Activated T-cell treated with anti-CD3 and anti-CD28 coated beads, Interleukin-2, amount 50 U/mL, for 4 hours (primary cell): ENCODE results near the gene SRRM3. TPM values are rescaled to one million over a fixed set of nuclear protein-coding genes. Genes with fewer than 3 reads are reported as not detected.
"Not testable (repeated sequence)": the region's sequence is repeated elsewhere in the genome, so short reads cannot be mapped to it uniquely, and the experiment has no call there.

ENCODE experiments used
- ATAC-seq, 2 donors: fragments of 200-7000 bp; cut with Tn5 transposase; one replicate each; pipeline ENCODE4 v1.10.0; 2021
- DNase-seq: peaks from one replicate; pipeline ENCODE4 v3.0.0-alpha.2; 2020
- H3K27me3 Mint-ChIP-seq: one replicate; pipeline ENCODE4 v1.8.0; 2021; ENCODE audit warnings: low read depth, mixed read lengths
- H3K36me3 Mint-ChIP-seq: one replicate; pipeline ENCODE4 v1.8.0; 2022; ENCODE audit warnings: mixed read lengths; ENCODE audit not compliant: insufficient read depth
- H3K4me1 Mint-ChIP-seq: one replicate; pipeline ENCODE4 v1.8.0; 2021; ENCODE audit warnings: low read depth, mixed read lengths
- H3K4me3 Mint-ChIP-seq: one replicate; pipeline ENCODE4 v1.8.0; 2021; ENCODE audit warnings: mild to moderate bottlenecking, moderate library complexity, mixed read lengths
- H3K9me3 Mint-ChIP-seq: one replicate; pipeline ENCODE4 v1.8.0; 2021; ENCODE audit warnings: mixed read lengths
- total RNA-seq, 3 donors: library from RNA; stranded (reverse); gene quantifications; one replicate each; pipeline ENCODE4 v1.2.1, GENCODE V29; 2021

SRRM3 gene, protein sequence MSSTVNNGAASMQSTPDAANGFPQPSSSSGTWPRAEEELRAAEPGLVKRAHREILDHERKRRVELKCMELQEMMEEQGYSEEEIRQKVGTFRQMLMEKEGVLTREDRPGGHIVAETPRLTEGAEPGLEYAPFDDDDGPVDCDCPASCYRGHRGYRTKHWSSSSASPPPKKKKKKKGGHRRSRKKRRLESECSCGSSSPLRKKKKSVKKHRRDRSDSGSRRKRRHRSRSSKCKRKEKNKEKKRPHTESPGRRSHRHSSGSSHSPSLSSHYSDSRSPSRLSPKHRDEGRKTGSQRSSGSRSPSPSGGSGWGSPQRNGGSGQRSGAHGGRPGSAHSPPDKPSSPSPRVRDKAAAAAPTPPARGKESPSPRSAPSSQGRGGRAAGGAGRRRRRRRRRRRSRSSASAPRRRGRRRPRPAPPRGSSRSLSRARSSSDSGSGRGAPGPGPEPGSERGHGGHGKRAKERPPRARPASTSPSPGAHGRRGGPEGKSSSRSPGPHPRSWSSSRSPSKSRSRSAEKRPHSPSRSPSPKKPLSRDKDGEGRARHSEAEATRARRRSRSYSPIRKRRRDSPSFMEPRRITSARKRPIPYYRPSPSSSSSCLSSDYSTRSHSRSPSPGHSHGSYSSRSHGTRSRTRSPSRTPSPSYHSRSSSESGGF
- under 1 TPM in 1 of 3 donors, not detected in 2; 0.10 TPM for total RNA-seq

DNA sequence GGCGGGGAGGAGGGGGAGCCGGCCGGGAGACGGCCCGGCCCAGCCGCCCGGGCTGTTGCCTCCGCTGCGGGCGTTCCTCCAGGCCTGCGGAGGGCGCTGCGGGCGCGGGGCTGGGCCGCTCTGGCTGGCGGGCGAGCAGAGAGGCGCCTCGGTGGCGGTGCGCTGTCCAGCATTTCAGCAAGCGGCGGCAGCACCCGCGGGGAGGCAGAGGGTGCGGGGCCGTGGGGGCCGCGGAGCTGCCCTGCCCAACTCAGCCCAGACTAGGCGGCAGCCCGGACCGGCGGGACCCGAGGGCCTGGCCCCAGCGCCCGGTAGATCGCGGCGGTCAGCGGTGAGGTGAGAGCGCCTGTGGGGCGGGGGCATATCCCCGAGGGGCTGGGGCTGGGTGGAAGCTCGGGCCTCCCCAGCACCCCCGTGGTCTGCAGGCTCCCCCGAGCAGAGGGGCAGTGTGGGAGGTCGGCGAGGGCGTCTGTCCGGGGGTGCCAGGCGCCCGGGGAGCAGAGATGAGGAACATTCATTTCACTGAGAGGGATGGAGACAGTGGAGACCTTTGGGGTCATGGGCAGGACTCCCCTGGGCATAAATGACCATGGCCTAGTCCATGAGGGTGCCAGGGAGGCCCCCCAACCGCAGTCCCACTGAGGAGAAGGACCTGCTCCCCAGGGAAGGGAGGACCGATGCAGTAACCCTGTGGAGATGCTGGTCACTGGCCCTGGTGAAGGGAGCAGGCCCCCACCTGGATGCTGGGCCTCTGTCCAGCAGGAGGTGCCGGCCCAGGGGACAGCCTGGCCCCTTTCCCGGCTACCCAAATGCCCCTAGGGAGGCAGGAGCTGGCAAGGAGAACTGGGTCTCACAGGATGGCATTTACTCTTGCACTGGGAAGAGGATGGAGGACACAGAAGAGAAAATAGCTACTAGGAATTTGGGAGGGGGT is at the start of gene SRRM3:
Gene SRRM3, plus strand, starts transcription at position 165 of the 934 bp plus-strand sequence. CDS start 33,171 bp downstream, outside the sequence.
- no peaks in the 10 kb centered on the region for H3K4me1 Mint-ChIP-seq
- H3K27me3 Mint-ChIP-seq = peaks cover 32% of the 10 kb centered on the region
- no peak within 1 kb of the TSS for H3K4me3 Mint-ChIP-seq
- H3K9me3 Mint-ChIP-seq = no peaks in the 10 kb centered on the region
- ATAC-seq = peak; percentile 97 to 98
- H3K36me3 Mint-ChIP-seq = no peaks in the 10 kb centered on the region
- peak; percentile 77 for DNase-seq

DNA sequence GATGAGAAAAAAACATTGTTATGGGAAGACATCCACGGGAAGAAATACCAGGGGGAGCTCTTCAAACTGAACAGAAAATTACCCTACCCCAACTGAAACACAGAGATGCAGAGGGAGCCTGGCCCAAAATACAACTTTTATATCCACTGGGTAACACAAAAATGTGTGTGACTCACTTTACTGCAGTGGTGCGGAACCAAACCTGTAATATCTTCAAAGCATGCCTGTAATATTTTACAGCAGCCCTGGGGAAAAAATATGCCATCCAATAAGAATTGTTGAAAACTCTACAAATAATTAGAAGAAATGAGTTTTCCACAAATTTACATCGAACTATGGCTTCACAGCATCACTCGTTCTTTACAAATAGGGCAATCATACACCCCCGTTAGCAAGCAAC is 49.8 kb upstream of the SRRM3 start:
- no peak for DNase-seq
- no peak for ATAC-seq
- H3K27me3 Mint-ChIP-seq = no peaks in the 10 kb centered on the region
- H3K9me3 Mint-ChIP-seq = no peaks in the 10 kb centered on the region
- H3K36me3 Mint-ChIP-seq = no peaks in the 10 kb centered on the region
- peaks cover 35% of the 10 kb centered on the region for H3K4me1 Mint-ChIP-seq
- no peak overlapping the region for H3K4me3 Mint-ChIP-seq

DNA sequence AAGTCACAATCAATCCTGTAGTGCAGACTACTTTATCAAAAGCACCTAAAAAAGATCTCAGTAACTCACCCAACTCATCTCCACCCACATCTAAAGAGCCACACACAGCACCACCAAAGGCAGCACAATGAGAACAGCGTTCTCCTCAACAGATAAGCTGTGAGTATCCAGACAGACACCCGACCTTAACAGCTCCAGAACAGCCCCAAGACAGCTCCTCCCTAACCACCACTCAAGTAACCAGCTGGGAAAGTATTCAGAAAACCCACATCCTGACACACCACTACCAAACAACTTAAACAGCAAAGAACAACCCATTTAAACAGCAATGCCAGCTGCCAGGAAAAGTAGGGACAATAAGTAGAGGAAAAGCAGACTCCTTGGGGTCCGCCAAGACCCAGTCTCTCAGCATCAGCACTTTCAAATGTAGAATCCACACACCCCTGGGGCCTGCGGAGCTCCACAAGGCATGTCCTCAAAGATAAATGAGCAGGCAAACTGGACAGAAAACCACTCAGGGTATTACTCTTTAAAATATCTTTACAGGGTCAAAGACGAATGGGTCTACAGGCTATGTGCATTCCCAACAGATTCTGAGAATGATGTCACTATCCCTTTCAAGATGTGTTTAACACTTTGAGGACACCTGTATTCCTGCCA is 48.0 kb upstream of the SRRM3 start:
- peak in 1 of 2 donors; percentile 48 for ATAC-seq
- not testable (repeated sequence) for H3K4me3 Mint-ChIP-seq, H3K9me3 Mint-ChIP-seq, H3K36me3 Mint-ChIP-seq, H3K27me3 Mint-ChIP-seq, DNase-seq
- H3K4me1 Mint-ChIP-seq = peaks cover 37% of the 10 kb centered on the region

DNA sequence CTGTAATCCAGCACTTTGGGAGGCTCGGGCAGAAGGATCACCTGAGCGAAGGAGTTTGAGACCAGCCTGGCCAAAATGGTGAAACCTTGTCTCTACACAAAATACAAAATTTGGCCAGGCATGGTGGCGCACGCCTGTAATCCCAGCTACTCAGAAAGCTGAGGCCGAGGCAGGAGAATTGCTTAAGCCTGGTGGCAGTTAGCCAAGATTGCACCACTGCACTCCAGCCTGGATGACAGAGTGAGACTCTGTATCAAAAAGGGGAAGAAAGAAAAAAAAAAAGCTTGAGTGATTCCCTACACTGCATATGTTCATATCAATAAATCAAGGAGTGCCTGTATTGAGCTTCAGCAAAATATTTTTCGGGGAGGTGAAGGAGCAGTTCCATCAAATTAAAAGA is 45.8 kb upstream of the SRRM3 start:
- Mint-ChIP-seq H3K36me3 (no peaks in the 10 kb centered on the region), H3K9me3 (no peaks in the 10 kb centered on the region), H3K4me3 (no peak overlapping the region), H3K27me3 (no peaks in the 10 kb centered on the region), H3K4me1 (peaks cover 31% of the 10 kb centered on the region)
- no peak for ATAC-seq
- DNase-seq = no peak

DNA sequence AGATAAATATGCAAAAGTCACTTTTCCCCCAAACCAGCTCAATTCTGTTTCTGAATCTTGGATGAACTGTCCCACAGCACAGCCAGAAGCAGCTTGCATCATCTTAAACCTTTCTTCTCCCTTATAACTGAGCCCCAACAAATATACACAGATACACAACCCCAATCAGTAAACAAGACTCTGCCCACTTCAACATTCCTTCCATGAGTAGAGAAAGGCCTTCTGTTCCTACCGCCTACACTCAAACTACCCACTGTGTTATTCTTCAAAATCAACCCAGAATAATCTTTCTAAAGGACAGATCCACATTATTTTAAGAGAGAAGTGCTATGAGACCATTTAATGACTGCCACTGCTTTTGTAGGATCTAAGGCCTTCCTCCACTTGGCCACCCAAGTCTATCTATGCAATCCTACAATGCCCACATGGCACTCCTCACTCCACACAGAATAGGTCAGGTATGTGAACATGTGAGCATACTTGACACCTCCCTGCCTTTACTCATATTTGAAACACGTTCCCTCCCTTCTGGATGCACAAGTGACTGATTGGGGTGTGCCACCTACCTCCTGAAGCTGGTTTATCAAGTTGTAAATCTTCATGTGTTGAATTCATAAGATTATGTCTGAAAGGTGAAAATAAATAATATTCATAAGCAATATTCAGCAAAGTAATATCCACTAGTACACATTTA is 44.6 kb upstream of the SRRM3 start:
- not testable (repeated sequence) for H3K4me3 Mint-ChIP-seq, H3K27me3 Mint-ChIP-seq, H3K9me3 Mint-ChIP-seq, ATAC-seq, H3K36me3 Mint-ChIP-seq, DNase-seq
- H3K4me1 Mint-ChIP-seq = peaks cover 23% of the 10 kb centered on the region

DNA sequence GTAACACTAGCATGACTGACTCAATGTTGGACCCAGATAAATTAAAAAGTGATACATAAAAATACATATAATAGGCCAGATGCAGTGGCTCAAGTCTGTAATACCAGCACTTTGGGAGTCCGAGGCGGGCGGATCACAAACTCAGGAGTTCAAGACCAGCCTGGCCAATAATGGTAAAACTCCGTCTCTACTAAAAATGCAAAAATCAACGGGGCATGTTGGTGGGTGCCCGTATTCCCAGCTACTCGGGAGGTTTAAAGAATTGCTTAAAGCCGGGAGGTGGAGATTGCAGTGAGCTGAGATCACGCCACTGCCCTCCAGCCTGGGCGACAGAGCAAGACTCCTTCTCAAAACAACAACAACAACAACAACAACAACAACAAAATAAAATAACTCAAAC is 43.3 kb upstream of the SRRM3 start:
- peaks cover 14% of the 10 kb centered on the region for H3K4me1 Mint-ChIP-seq
- H3K27me3 Mint-ChIP-seq = not testable (repeated sequence)

DNA sequence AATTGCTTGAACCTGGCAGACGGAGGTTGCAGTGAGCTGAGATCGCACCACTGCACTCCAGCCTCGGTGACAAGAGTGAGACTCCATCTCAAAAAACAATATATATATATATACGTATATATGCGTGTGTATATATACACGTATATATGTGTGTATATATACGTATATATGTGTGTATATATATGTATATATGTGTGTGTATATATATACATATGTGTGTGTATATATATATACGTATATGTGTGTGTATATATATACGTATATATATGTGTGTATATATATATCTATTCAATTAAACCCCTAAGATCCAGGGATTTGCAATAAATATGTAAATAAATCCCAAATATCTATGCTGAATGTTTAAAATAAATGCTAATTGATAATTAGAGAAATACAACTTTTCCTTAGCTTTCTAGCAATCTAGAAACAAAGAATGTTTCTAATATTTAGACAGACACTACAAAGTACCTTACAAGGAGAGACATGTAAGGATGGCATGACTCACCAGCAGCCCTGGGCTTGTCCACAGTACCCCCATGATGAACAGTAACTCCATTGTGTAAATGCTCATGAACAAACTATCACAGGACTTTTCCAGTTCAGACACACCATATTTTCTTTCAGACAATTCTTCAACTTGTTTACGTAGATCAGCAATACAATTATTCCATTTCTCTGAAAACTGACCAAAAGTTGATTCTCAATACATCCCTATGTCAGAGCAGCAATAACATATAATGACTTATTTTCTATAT is 39.1 kb upstream of the SRRM3 start:
- not testable (repeated sequence) for H3K27me3 Mint-ChIP-seq, H3K36me3 Mint-ChIP-seq, H3K9me3 Mint-ChIP-seq, ATAC-seq, DNase-seq, H3K4me1 Mint-ChIP-seq, H3K4me3 Mint-ChIP-seq

More for the DNA sequence above, 43.3 kb upstream of the SRRM3 start:
- not testable (repeated sequence) for H3K4me3 Mint-ChIP-seq, H3K36me3 Mint-ChIP-seq, H3K9me3 Mint-ChIP-seq, ATAC-seq, DNase-seq

DNA sequence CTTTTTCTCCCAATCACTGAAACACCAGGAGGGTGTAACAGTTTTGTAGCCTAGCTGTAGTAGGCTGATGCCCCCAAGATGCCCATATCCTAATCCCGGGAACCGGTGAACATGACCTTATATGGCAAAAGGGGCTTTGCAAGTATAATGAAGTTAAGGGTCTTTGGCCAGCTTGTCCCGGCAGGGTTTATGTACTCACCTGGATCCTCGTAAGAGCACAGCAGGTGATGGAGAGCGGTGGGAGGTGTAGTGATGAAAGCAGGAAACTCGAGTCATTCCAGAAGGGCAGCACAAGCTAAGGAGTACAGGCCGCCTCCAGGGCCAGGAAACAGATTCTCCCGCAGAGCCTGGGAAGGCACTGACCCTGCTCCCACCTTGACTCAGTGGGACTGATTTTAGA is 37.9 kb upstream of the SRRM3 start:
- H3K36me3 Mint-ChIP-seq, H3K27me3 Mint-ChIP-seq: not testable (repeated sequence)

DNA sequence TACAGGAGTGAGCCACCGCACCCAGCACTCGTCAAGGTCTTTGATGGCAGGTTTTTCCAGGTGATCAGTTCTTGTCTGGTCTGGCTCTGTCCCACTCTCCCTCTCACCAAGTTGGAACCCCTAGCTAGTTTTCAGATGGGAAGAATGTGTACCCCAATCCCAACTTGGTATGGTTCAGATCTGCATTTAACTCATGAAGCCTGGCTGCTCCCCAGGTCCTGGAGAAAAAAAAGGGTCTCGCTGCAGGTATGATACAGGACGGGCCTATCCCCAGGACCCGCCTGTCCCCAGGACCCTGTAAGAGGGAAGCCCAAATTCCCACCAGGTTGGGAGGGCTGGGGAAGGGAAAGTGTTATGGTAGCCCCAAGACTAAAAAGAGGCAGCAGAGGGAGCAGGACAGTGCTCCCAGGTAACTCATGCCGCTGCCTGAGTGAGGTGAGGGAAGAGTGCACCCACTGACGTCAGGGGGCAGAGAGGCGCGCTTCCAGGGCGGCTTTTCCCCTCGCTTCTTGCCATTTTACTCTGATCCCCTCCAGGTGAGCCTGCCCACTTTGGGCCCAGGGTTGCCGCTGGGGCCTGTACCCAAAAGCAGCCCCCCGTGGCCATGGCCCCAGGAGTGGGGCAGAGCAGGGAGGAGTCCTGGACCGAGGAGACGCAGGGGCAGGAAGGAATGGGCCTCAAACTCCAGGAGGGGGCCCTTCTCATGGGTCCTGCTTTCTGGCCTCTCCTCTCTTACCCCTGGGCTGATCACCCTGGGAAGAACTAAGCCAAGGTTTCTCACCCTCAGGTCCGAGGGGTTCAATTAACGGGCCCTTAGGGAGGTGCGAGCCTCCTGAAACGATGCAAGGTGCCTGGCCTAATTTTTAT is 36.4 kb upstream of the SRRM3 start:
- DNase-seq = no peak
- H3K27me3 Mint-ChIP-seq = no peaks in the 10 kb centered on the region
- H3K4me3 Mint-ChIP-seq = no peak overlapping the region
- peaks cover 2% of the 10 kb centered on the region for H3K4me1 Mint-ChIP-seq
- H3K9me3 Mint-ChIP-seq = no peaks in the 10 kb centered on the region
- no peak for ATAC-seq
- H3K36me3 Mint-ChIP-seq = no peaks in the 10 kb centered on the region

More for the DNA sequence above, 37.9 kb upstream of the SRRM3 start:
- not testable (repeated sequence) for H3K4me1 Mint-ChIP-seq, ATAC-seq, H3K4me3 Mint-ChIP-seq, DNase-seq, H3K9me3 Mint-ChIP-seq

DNA sequence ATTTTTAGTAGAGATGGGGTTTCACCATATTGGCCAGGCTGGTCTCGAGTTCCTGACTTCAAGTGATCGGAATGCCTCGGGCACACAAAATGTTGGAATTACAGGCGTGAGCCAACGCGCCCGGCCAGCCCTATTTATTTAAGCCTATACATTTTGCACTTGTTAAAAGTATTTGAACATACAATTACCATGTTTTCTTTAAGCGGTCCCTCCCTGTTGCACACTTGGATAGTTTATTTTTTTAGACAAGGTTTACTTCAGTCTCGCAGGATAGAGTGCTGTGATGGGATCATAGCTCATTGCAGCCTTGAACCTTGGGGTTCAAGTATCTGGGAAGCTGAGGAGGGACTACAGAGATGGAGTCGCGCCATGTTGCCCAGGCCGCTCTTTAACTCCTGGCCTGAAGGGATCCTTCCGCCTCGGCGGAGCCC is 35.7 kb upstream of the SRRM3 start:
- Mint-ChIP-seq H3K9me3 (no peaks in the 10 kb centered on the region), H3K4me3 (peak overlapping the region; percentile 84), H3K27me3 (no peaks in the 10 kb centered on the region), H3K4me1 (peaks cover 2% of the 10 kb centered on the region), H3K36me3 (no peaks in the 10 kb centered on the region)
- ATAC-seq (no peak), DNase-seq (no peak)

DNA sequence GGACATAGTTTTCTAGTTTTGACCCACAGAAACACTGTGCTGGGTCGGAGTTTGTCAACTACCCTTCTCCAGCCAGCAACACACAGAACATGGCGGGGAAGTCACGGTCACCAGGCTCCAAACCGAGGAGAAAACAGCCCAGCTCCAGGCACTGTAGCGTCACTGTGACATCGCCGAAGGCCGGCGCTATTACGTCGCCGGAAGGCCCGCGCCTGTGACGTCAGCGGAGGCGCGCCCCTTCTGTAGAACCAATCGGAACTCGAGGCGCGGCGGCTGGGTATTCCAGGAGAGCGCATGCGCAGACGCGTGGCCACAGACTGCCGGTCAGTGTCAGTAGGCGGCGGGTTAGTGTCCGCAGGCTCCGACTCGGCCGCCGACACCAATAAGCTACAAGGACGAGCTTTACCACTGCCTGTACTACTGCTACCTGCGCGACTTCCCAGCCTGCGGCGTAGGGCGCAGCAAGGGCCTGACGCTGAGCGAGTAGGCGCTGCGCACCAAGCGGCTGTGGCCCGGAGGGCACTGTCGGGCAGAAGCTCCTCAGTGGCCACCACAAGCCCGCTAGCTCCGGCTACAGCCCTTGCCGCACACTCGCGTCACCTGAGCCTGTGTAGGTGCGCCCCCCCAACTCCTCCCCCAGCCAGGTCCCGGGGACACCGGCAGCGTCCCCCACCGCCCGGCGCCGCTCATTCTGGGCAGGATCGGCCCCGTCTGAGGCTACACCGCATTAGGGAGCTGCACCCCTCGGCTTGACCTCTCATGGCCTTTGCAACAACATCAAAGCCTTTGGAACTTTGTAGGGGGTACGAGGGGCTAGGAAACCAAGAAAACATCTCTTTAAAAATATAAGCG is 35.1 kb upstream of the SRRM3 start:
- H3K36me3 Mint-ChIP-seq = no peaks in the 10 kb centered on the region
- peaks cover 2% of the 10 kb centered on the region for H3K4me1 Mint-ChIP-seq
- no peaks in the 10 kb centered on the region for H3K9me3 Mint-ChIP-seq
- ATAC-seq (peak; percentile 90), DNase-seq (peak; percentile 85)
- no peaks in the 10 kb centered on the region for H3K27me3 Mint-ChIP-seq
- peak overlapping the region; percentile 84 for H3K4me3 Mint-ChIP-seq
